Transverse colon (tissue), 4 donors: ENCODE measurements around the gene ZDHHC6. TPM values are rescaled to one million over a fixed set of nuclear protein-coding genes. Genes with fewer than 3 reads are reported as not detected.

ENCODE experiments used
- DNase-seq: peaks from one replicate; pipeline ENCODE4 v3.0.0-alpha.2; 2019
- H3K27ac ChIP-seq, 4 donors: fragments of 200-600 bp; sonication (generic); 2 replicates each; pipeline ENCODE4 v1.5.1; 2016 to 2018; ENCODE audit warnings: inconsistent platforms in 4 of 4
- H3K27me3 ChIP-seq: fragments of 200-600 bp; sonication (generic); 2 replicates; pipeline ENCODE4 v1.5.1; 2017; ENCODE audit warnings: inconsistent platforms
- H3K36me3 ChIP-seq, 4 donors: fragments of 200-600 bp; sonication (generic); 2 replicates each; pipeline ENCODE4 v1.5.1; 2017 to 2019; ENCODE audit warnings: inconsistent platforms in 4 of 4
- H3K4me1 ChIP-seq, 4 donors: fragments of 200-600 bp; sonication (generic); 2 replicates each; pipeline ENCODE4 v1.5.1; 2017 to 2020; ENCODE audit warnings: inconsistent platforms in 4 of 4
- H3K4me3 ChIP-seq, 4 donors: fragments of 200-600 bp; sonication (generic); 1 replicate in 1 of 4; 2 replicates in 3 of 4; pipeline versions ENCODE4 v1.5.1 to v1.6.1; 2017 to 2019; ENCODE audit warnings: inconsistent platforms in 4 of 4
- H3K9me3 ChIP-seq, 2 donors: fragments of 200-600 bp; sonication (generic); 2 replicates each; pipeline ENCODE4 v1.5.1; 2017 to 2019; ENCODE audit warnings: inconsistent platforms in 2 of 2
- EP300 ChIP-seq: sonication (generic); formaldehyde crosslinking; IDR thresholded peaks from one replicate; pipeline ENCODE4 v1.6.1; 2017; ENCODE audit warnings: antibody characterized with exemption, low read depth
- POLR2A ChIP-seq: fragments of 450-650 bp; IDR thresholded peaks from one replicate; pipeline ENCODE4 v1.6.1; 2016; ENCODE audit warnings: antibody characterized with exemption, mild to moderate bottlenecking, moderate library complexity
- POLR2AphosphoS5 ChIP-seq, 3 donors: sonication (generic); formaldehyde crosslinking; IDR thresholded peaks; one replicate each; pipeline ENCODE4 v1.6.1; 2016; ENCODE audit warnings: antibody characterized with exemption in 3 of 3
- WGBS, 2 donors: methylation state at CpG; one replicate each; pipeline ENCODE4 v1.1.5; 2018; ENCODE audit warnings: low coverage in 1 of 2; 5-methylcytosine and 5-hydroxymethylcytosine counted together
- in situ Hi-C, 4 donors: fragments of 200-750 bp; cut with MboI; loops; one replicate each; pipeline versions ENCODE4 v1.15.0 to v1.15.1; 2017; ENCODE audit warnings: low sequenced_read_pairs in 3 of 4, low pct_ligation_motif_present in 1 of 4, low pct_unique_long_range_greater_than_20kb in 1 of 4
- intact Hi-C: fragments of 100-400 bp; cut with DNase I; formaldehyde crosslinking; loops from one replicate; pipeline ENCODE4 v1.15.1; 2023; ENCODE audit warnings: low total_unique reads
- total RNA-seq, 4 donors: library from RNA; depleted of rRNA; stranded (reverse); fragments of >200 nt; gene quantifications; one replicate each; pipeline ENCODE4 v1.1.0, GENCODE V29; 2016
- TF ChIP-seq, protein P1 (sequence below), 5 experiments: fragments of 200-600 bp in 3 of 5; fragments of 450-650 bp in 2 of 5; sonication (generic) in 3 of 5; IDR thresholded peaks; 1 replicate in 2 of 5; 2 replicates in 3 of 5; pipeline ENCODE4 v1.5.1; 2016 to 2017; ENCODE audit warnings: antibody characterized with exemption in 5 of 5, inconsistent platforms in 3 of 5, mild to moderate bottlenecking in 2 of 5, moderate library complexity in 1 of 5

Gene ZDHHC6
- total RNA-seq, 4 donors from 2014 or later, result 13.1 to 46.4 (median 24.6) TPM

DNA sequence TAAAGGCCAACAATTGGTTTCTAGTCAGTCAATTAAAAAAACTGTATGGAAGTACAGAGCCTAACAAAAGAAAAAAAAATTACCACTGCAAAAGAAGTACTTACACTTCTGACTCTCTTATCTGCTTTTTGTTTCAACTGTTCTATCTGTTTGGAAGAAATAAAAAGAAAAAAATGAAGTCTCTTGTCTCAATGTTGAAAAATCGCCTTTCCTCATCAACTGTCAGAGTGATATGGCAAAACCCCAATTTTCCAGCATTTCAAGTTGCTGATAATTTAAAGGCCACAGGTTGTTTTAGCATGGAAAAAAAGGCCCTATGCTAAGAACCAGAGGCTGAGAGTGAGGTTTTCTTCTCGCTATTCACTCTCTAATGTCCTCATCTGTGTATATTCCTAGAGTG is 13.6 kb downstream of the ZDHHC6 start:
- Histone ChIP-seq H3K4me3 (no peak overlapping the region), H3K27ac (no peak overlapping the region), H3K27me3 (no peaks in the 10 kb centered on the region), H3K36me3 (peaks cover 0 to 71% (median 16%) of the 10 kb centered on the region in 4 donors), H3K9me3 (no peaks in the 10 kb centered on the region), H3K4me1 (no peaks in the 10 kb centered on the region)
- TF ChIP-seq, protein P1, sequence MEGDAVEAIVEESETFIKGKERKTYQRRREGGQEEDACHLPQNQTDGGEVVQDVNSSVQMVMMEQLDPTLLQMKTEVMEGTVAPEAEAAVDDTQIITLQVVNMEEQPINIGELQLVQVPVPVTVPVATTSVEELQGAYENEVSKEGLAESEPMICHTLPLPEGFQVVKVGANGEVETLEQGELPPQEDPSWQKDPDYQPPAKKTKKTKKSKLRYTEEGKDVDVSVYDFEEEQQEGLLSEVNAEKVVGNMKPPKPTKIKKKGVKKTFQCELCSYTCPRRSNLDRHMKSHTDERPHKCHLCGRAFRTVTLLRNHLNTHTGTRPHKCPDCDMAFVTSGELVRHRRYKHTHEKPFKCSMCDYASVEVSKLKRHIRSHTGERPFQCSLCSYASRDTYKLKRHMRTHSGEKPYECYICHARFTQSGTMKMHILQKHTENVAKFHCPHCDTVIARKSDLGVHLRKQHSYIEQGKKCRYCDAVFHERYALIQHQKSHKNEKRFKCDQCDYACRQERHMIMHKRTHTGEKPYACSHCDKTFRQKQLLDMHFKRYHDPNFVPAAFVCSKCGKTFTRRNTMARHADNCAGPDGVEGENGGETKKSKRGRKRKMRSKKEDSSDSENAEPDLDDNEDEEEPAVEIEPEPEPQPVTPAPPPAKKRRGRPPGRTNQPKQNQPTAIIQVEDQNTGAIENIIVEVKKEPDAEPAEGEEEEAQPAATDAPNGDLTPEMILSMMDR (IDR thresholded peaks at IDR 0.05), result no peak
- TF ChIP-seq POLR2AphosphoS5 (IDR thresholded peaks at IDR 0.05) (no peak), POLR2A (no peak), EP300 (no peak)
- WGBS, 2 donors, result 80 to 94% methylated on average over 1 to 2 of the region's 2 CpGs
- DNase-seq, result no peak
- in situ Hi-C loops (loop anchor here (25.0 kb wide), 1 partner anchor 246 kb away; the partner anchor contains the start of gene GPAM (in 4 of the 4)), intact Hi-C loops (no loop called here)

DNA sequence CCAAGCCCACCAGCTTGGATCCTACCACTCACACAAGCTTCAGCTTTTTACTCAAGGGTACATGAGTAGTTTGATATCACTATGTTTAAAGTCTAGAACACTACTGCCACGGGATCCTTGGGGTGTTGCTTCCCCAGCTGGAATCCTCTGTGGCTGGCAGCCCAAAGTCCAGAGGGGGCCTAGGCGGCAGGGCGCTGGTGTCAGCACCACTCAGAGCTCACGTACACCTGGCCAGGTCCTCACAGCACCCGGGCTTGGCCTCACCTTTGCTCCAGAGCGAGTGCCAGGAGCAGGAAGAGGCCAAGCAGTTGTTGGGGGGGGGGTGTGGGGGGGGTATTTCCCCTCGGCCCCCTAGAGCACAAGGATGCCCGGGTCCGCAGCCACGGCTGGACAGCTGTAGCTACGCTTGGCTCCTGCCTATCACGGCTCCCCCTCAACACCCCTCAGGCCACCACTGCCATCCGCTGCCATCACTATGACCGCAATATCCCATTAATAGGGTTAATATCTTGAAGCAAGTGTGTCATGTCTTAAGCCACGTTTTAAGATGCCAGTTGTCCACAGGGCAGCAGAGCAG is 17.0 kb downstream of the ZDHHC6 start:
- in situ Hi-C loops, result loop anchor here (25.0 kb wide), 1 partner anchor 242 kb away; the partner anchor contains the start of gene GPAM (in 4 of the 4)
- peak overlapping the region in 1 of 4 donors; percentile 4 for H3K27ac ChIP-seq
- intact Hi-C loops, result no loop called here

DNA sequence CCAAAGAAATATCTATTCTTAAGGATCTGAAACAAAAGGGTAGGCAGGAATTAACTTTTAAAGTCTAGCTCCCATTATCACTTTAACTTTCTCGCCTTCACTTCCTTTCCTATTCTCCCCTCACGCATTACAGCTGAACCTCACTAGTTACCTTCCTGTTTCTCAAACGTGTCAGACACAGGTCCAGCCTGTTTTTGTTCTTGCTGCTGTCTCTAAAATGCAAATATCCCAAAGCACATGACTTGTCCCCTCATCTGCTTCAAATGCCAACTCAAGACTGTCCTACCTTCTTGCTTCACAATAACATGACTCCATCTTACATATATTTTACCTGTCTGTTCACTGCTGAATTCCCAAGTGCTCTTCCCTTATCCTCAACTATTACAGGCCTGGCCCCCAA is 17.6 kb downstream of the ZDHHC6 start:
- DNase-seq, result no peak
- TF ChIP-seq POLR2AphosphoS5 (IDR thresholded peaks at IDR 0.05), result no peak
- no peaks in the 10 kb centered on the region for H3K9me3 ChIP-seq
- intact Hi-C loops (no loop called here), in situ Hi-C loops (loop anchor here (25.0 kb wide), 1 partner anchor 242 kb away; the partner anchor contains the start of gene GPAM (in 4 of the 4))
- 64 to 67% methylated on average over 3 of the region's 3 CpGs for WGBS, 2 donors
- no peaks in the 10 kb centered on the region for H3K4me1 ChIP-seq
- H3K27me3 ChIP-seq, result no peaks in the 10 kb centered on the region
- peak overlapping the region in 1 of 4 donors; percentile 4 for H3K27ac ChIP-seq
- no peak overlapping the region for H3K4me3 ChIP-seq
- H3K36me3 ChIP-seq, result peaks cover 0 to 72% (median 37%) of the 10 kb centered on the region in 4 donors

More for the DNA sequence above, 17.0 kb downstream of the ZDHHC6 start:
- Histone ChIP-seq H3K4me1 (no peaks in the 10 kb centered on the region), H3K27me3 (no peaks in the 10 kb centered on the region), H3K36me3 (peaks cover 0 to 78% (median 35%) of the 10 kb centered on the region in 4 donors), H3K4me3 (no peak overlapping the region), H3K9me3 (no peaks in the 10 kb centered on the region)
- no peak for DNase-seq
- TF ChIP-seq EP300 (no peak), POLR2A (no peak), POLR2AphosphoS5 (IDR thresholded peaks at IDR 0.05) (peak in 1 of 3 donors; percentile 17)
- WGBS, 2 donors, result 66 to 100% methylated on average over 2 to 15 of the region's 15 CpGs

DNA sequence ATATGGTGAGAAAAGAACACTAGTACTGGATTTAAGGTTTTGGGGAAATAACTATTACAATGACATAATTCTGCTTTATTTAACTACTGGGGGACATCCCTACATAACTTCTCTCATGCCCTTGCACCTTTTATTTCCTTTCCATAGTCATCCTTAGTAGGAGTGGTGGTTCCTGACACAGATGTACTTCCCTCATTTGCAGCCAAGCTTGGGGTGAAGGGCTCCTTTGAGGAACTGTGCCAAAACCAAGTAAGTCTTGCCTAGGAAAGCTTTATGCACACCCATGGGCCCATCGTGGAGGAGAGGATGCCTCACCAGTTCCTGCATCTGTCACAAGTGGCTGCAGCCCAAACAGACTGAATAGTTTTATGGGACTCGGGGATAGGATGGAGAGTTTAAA is 20.6 kb downstream of the ZDHHC6 start:
- no peak overlapping the region for H3K4me3 ChIP-seq
- no peaks in the 10 kb centered on the region for H3K4me1 ChIP-seq
- intact Hi-C loops (no loop called here), in situ Hi-C loops (loop anchor here (25.0 kb wide), 1 partner anchor 239 kb away; the partner anchor contains the start of gene GPAM (in 4 of the 4))
- H3K9me3 ChIP-seq, result no peaks in the 10 kb centered on the region
- no peak for DNase-seq
- peaks cover 0 to 56% (median 31%) of the 10 kb centered on the region in 4 donors for H3K36me3 ChIP-seq
- H3K27ac ChIP-seq, result no peak overlapping the region
- TF ChIP-seq POLR2A (no peak), POLR2AphosphoS5 (IDR thresholded peaks at IDR 0.05) (no peak), EP300 (no peak)
- TF ChIP-seq, protein P1 (IDR thresholded peaks at IDR 0.05), result no peak
- 70% methylated on average over 2 of the region's 2 CpGs; no CpG with 5 or more reads in 1 of the 2 donors for WGBS, 2 donors
- H3K27me3 ChIP-seq, result no peaks in the 10 kb centered on the region

DNA sequence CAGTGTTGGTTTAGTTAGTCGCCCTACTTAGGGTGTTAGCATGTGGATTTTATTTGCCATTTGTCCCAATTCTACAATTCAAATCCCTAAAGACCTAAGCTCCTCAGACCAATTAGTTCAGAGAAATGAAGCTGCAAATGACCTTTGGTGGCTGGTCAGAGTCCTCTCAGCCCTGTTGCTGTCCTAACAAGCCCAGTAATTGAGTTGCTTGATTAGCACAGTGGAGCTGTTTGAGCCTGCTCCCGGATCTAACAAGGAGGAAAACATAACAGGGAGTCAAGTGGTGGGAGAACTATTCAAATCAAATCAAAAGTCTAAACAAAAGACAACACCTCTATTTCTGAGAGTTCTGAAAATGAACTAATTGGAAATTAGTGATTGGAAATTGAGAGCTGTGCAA is 22.1 kb downstream of the ZDHHC6 start:
- no peak for TF ChIP-seq POLR2AphosphoS5 (IDR thresholded peaks at IDR 0.05)
- no peak for TF ChIP-seq EP300
- no peak for TF ChIP-seq POLR2A
- TF ChIP-seq, protein P1 (IDR thresholded peaks at IDR 0.05), result no peak
- no peaks in the 10 kb centered on the region for H3K4me1 ChIP-seq
- in situ Hi-C loops, result loop anchor here (25.0 kb wide), 1 partner anchor 237 kb away; the partner anchor contains the start of gene GPAM (in 4 of the 4)
- H3K9me3 ChIP-seq, result no peaks in the 10 kb centered on the region
- H3K27ac ChIP-seq, result no peak overlapping the region
- no peak overlapping the region for H3K4me3 ChIP-seq
- no peaks in the 10 kb centered on the region for H3K27me3 ChIP-seq
- peaks cover 0 to 49% (median 24%) of the 10 kb centered on the region in 4 donors for H3K36me3 ChIP-seq
- no peak for DNase-seq
- intact Hi-C loops, result no loop called here
- WGBS, 2 donors, result 56 to 68% methylated on average over 1 to 2 of the region's 2 CpGs
